HCT116 (cell line): ENCODE results near the gene CHRNA5.

Experiments
- CEBPB ChIP-seq: IDR thresholded peaks from 2 replicates; pipeline ENCODE4 v1.6.1; 2012; ENCODE audit warnings: low read depth
- EZH2 ChIP-seq: fragments of 200-600 bp; sonication (generic); IDR thresholded peaks from 2 replicates; pipeline ENCODE4 v1.6.1; 2017; ENCODE audit warnings: antibody characterized with exemption, mixed run types
- JUND ChIP-seq: IDR thresholded peaks from 2 replicates; pipeline ENCODE4 v1.6.1; 2012
- MAX ChIP-seq: IDR thresholded peaks from 2 replicates; pipeline ENCODE4 v1.6.1; 2012
- POLR2A ChIP-seq: IDR thresholded peaks from 2 replicates; pipeline ENCODE4 v1.7.0; 2011; ENCODE audit warnings: borderline replicate concordance; ENCODE audit not compliant: insufficient read depth, insufficient read length; ENCODE audit errors: extremely low read depth
- TF ChIP-seq, protein P1 (sequence below), 3 experiments: fragments of 200-600 bp in 1 of 3; sonication (generic) in 1 of 3; IDR thresholded peaks in 2 of 3; conservative IDR thresholded peaks in 1 of 3; 2 replicates each; pipeline ENCODE4 v1.5.1; 2012 to 2017; ENCODE audit warnings: low read depth in 2 of 3, low read length in 2 of 3, antibody characterized with exemption in 1 of 3, borderline replicate concordance in 1 of 3, control low read depth in 1 of 3, mild to moderate bottlenecking in 1 of 3, mixed read lengths in 1 of 3, mixed run types in 1 of 3, moderate library complexity in 1 of 3; ENCODE audit not compliant: insufficient read depth in 1 of 3

- TF ChIP-seq, protein P1, sequence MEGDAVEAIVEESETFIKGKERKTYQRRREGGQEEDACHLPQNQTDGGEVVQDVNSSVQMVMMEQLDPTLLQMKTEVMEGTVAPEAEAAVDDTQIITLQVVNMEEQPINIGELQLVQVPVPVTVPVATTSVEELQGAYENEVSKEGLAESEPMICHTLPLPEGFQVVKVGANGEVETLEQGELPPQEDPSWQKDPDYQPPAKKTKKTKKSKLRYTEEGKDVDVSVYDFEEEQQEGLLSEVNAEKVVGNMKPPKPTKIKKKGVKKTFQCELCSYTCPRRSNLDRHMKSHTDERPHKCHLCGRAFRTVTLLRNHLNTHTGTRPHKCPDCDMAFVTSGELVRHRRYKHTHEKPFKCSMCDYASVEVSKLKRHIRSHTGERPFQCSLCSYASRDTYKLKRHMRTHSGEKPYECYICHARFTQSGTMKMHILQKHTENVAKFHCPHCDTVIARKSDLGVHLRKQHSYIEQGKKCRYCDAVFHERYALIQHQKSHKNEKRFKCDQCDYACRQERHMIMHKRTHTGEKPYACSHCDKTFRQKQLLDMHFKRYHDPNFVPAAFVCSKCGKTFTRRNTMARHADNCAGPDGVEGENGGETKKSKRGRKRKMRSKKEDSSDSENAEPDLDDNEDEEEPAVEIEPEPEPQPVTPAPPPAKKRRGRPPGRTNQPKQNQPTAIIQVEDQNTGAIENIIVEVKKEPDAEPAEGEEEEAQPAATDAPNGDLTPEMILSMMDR (IDR thresholded peaks at IDR 0.05 in 2 of 3, conservative IDR thresholded peaks at IDR 0.05 in 1 of 3; ENCODE audit: borderline replicate concordance in 1 of 3, insufficient read depth in 1 of 3, low read depth in 2 of 3, low read length in 2 of 3), result no peak
- TF ChIP-seq JUND (no peak), EZH2 (no peak), MAX (no peak), POLR2A (no peak), CEBPB (no peak)
Observed at GRCh38 chr15:78574944-78575343, 9.6 kb downstream of the CHRNA5 start.
